Gastrocnemius medialis (tissue), 4 donors: ENCODE data around the gene HYAL2.

Source experiments
- CTCF ChIP-seq, 5 experiments: fragments of 450-650 bp in 3 of 5; fragments of 200-600 bp in 2 of 5; sonication (generic) in 2 of 5; IDR thresholded peaks in 4 of 5; conservative IDR thresholded peaks in 1 of 5; 1 replicate in 4 of 5; 2 replicates in 1 of 5; pipeline ENCODE4 v1.5.1; 2016 to 2019; ENCODE audit warnings: antibody characterized with exemption in 5 of 5, mild to moderate bottlenecking in 3 of 5, moderate library complexity in 3 of 5
- POLR2A ChIP-seq, 2 donors: fragments of 450-650 bp; IDR thresholded peaks; one replicate each; pipeline ENCODE4 v1.6.1; 2017; ENCODE audit warnings: antibody characterized with exemption in 2 of 2, mild to moderate bottlenecking in 2 of 2, moderate library complexity in 2 of 2

- no peak for TF ChIP-seq CTCF (IDR thresholded peaks at IDR 0.05 in 4 of 5, conservative IDR thresholded peaks at IDR 0.05 in 1 of 5)
- TF ChIP-seq POLR2A (IDR thresholded peaks at IDR 0.05) = peak; percentile 75 to 79
Measured at GRCh38 chr3:50358911-50359759, 36.6 kb upstream of the HYAL2 start, which contains the start of gene TMEM115.
